ENCODE measurements around the gene RNF220.

DNA sequence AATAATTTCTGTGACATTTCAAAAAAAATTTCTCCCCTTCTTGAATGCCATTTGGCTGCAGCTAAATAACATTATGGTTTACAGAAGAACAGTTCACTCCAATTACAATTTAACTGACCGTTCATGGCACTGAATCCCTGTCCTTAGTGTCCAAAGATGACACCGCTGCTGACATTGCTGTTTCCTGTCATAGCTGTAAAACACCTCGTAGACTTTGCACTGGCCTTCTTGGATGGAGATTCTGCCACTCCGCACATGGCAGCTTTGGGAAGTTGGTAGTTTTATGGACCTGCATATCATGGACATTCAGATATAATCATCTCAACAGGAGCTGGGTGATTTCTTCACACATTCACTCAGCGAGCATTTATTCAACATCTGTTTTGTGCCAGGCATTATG is 274.4 kb downstream of the RNF220 start:
- TF ChIP-seq CTCF (IDR thresholded peaks at IDR 0.05 in 8 of 11, conservative IDR thresholded peaks at IDR 0.05 in 3 of 11): no peak
- no peak for TF ChIP-seq POLR2A (IDR thresholded peaks at IDR 0.05)

Measured in spleen (tissue), 7 donors.